Measurements from ENCODE around the gene RNF151.

- no peak for TF ChIP-seq LEF1 (IDR thresholded peaks at IDR 0.05; ENCODE audit: borderline replicate concordance)
- TF ChIP-seq FOXK2 (IDR thresholded peaks at IDR 0.05): no peak
- TF ChIP-seq SP1 (IDR thresholded peaks at IDR 0.05): no peak
- no peak for TF ChIP-seq PKNOX1 (IDR thresholded peaks at IDR 0.05)
- TF ChIP-seq ELF4 (IDR thresholded peaks at IDR 0.05): no peak
- TF ChIP-seq BHLHE40 (IDR thresholded peaks at IDR 0.05; ENCODE audit: borderline replicate concordance): no peak
- no peak for TF ChIP-seq ZNF384 (IDR thresholded peaks at IDR 0.05)
- no peak for TF ChIP-seq ARNT (IDR thresholded peaks at IDR 0.05)
- TF ChIP-seq CTBP1 (IDR thresholded peaks at IDR 0.05; ENCODE audit: borderline replicate concordance): no peak
- no peak for TF ChIP-seq FOXA1 (IDR thresholded peaks at IDR 0.05)
- TF ChIP-seq SUZ12 (IDR thresholded peaks at IDR 0.05): no peak
- TF ChIP-seq NFRKB (IDR thresholded peaks at IDR 0.05): no peak
- TF ChIP-seq FOXM1 (IDR thresholded peaks at IDR 0.05; ENCODE audit: borderline replicate concordance): no peak
- TF ChIP-seq L3MBTL2 (conservative IDR thresholded peaks at IDR 0.05): no peak
Observed at GRCh38 chr16:1963806-1964505, 2.7 kb upstream of the RNF151 start.

Measured in HEK293T (cell line).